Measurements from ENCODE around the gene TBC1D3. TPM values are rescaled to one million over a fixed set of nuclear protein-coding genes. Genes with fewer than 3 reads are reported as not detected.
"Not testable (repeated sequence)": the region's sequence is repeated elsewhere in the genome, so short reads cannot be mapped to it uniquely, and the experiment has no call there.

TBC1D3 gene
- not detected for polyA plus RNA-seq (2013, experiment 1 of 2; ENCODE audit: insufficient read length)
- polyA plus RNA-seq (2013, experiment 2 of 2; ENCODE audit: insufficient read length) = not detected

DNA sequence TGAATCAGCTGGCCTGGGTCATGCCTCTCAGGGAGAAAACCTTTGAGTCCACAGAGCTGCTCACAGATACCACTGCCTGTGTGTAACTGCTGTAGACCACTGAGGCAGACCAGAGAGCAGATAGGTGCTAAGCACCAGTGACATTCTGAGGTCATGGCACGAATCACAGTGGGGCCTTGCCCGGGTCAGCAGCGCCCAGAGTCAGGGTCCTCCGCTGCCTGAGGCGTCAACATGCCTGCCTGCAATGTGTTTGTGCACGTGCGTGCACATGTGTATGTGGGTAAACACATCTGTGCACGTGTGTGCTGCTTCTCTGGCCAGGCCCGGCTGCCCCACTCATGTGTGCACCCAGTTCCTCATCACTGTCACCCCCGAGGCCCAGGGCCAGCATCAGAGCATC is at the start of gene TBC1D3:
TSS of gene TBC1D3 (minus strand) at position 101 of the 400 bp plus-strand sequence. CDS start 1,526 bp downstream, outside the sequence.
- not testable (repeated sequence) for DNase-seq

DNA sequence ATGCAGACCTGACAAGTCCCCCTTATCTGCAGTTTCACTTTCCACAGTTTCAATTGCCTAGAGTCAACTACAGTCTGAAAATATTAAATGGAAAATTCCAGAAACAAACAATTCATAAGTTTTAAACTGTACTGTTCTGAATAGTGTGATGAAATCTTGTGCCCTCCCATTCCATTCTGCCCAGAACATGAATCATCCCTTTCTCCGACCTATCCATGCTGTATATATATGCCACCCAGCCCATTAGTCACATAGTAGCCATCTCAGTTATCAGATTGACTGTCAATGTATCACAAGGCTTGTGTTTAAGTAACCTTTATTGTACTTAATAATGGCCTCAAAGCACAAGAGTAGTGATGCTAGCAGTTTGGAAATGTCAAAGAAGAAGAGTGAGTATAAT is 40.4 kb upstream of the TBC1D3 start:
- DNase-seq = not testable (repeated sequence)

DNA sequence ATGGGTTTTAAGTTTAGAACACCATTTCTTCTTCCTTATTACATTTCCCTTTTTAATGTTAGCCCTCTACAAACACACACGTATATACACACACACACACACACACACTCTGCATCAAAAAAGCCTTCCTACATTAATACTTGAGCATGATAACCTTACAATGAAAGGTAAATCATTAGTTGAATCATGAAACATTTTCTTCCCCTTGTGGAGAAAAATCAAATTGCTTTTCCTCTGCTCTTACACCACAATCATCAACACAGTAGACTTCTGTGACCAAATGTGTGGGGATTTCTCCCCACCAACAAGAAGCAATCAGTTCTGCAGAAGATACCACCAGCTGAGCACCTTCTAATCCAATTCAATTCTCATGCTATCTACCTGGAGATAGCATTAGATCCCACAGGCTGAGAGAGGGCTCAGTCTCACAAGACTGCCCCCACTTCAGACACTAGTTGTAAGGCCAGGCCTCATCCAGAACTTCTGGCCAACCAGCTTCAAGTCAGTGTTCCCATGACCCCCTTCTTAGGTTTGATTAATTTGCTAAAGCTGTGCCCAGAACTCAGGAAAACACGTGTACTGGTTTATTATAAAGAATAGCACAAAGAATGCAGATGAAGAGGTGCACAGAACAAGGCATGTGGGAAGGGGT is 33.6 kb upstream of the TBC1D3 start:
- DNase-seq = not testable (repeated sequence)

DNA sequence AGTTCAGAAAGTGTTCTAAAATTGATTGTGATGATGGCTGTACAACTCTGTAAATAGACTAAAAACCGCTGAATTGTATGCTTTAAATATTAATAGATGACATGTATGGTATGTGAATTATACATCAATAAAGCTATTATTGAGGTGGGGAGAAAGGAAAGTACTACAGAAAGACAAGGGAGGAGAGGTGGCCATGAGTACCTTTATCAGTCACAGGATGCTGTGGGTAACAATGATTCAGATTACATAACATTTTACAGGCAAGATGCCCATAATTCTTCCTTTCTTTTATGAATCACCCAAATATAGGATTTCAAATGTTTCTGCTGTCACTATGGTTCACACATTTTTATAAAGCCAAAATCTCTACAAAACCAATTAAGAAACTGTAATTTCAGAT is 28.5 kb upstream of the TBC1D3 start:
- DNase-seq = not testable (repeated sequence)

DNA sequence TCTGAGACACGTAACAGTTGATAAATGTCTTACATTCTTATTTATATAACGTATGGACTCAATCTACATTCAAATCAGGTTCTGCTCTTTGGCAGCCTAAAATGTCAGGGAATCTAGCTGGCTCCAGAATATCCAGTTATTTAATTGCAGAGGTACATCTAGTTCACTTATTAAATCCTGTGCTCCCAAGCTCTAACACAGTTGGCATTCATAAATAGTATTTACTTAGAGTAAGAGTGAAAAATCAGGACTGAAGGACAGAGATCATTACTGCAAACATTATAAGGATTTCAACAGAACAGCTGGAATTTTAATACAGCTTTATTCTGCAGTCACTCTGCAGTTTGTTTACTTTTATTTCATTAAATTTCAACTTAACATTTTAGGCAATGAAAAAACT is 7.9 kb upstream of the TBC1D3 start:
- not testable (repeated sequence) for DNase-seq

DNA sequence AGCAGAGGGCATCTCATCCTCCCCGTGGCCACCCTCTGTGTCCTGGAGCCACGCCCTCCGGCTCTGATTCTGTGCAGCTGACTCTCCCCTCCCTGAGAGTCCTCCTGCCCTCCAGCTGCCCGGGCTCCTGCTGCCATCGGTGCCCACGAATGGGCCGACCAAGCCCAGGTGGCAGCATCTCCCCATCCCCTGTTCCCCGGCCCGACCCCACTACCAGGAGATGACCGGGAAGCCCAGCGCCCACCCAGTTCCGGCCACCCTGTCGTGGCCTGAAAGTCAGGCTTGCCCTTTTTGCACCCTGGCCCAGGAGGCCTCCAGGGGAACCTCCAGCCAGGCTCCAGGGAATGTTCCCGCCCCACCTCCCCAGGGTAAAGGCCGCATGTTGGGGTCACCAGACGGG is 57.5 kb downstream of the TBC1D3 start:
- not testable (repeated sequence) for DNase-seq
